Iris pigment epithelial cell (primary cell): ENCODE measurements around the gene KPNA3.

Experiments
- DNase-seq: peaks from one replicate; pipeline ENCODE4 v3.0.0-alpha.2; 2011; ENCODE audit warnings: low read depth

The KPNA3 gene

GRCh38 chr13:49678191-49678914 lies 114.1 kb downstream of the KPNA3 start:
- no peak for DNase-seq

- DNase-seq: no peak
Measured at GRCh38 chr13:49676581-49677298, 115.7 kb downstream of the KPNA3 start.

DNA sequence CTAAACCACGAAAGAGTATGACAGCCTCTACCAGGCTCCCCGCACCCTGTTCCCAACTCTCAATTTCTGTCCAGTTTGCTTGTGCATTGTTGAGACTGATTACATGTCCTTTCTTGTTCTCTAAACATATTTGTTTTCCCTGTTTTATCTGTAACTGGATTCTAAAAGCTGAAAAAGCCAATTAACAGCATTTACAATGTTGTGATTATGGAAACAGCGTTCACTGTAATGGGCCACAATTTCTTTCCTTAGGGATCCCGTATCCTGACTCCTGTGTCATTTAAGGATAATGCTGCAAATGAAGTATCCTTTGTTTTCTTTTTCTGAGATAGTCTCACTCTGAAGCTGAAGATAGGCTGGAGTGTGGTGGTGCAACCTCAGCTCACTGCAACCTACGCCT lies 121.7 kb downstream of the KPNA3 start:
- DNase-seq: no peak

- peak; percentile 62 for DNase-seq
Measured at GRCh38 chr13:49669735-49670309, 122.7 kb downstream of the KPNA3 start.

DNA sequence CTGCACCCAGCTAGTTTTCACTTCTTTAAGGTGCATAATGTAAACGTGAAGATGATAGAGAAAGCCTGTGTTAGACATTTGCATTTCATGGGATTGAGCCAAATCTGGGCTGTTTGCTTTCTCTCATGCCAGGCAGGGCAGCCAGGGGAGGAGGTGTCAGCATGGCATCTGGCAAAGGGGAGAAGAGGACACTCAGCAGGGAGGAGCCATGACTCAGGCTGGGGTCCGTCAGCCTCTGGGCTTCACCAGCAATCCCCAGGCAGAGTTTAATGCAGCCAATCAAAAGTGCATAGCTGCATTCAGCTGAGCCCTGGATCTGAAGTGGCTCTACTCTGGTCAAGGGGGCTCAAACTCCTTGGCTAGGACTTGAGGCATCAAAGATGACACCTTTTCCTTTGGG lies 124.7 kb downstream of the KPNA3 start:
- DNase-seq: peak; percentile 26

GRCh38 chr13:49664606-49665005 lies 127.9 kb downstream of the KPNA3 start:
- no peak for DNase-seq

- DNase-seq: no peak
Measured at GRCh38 chr13:49657241-49657641, 135.2 kb downstream of the KPNA3 start.

GRCh38 chr13:49655906-49656305 lies 136.6 kb downstream of the KPNA3 start:
- peak; percentile 38 for DNase-seq

DNA sequence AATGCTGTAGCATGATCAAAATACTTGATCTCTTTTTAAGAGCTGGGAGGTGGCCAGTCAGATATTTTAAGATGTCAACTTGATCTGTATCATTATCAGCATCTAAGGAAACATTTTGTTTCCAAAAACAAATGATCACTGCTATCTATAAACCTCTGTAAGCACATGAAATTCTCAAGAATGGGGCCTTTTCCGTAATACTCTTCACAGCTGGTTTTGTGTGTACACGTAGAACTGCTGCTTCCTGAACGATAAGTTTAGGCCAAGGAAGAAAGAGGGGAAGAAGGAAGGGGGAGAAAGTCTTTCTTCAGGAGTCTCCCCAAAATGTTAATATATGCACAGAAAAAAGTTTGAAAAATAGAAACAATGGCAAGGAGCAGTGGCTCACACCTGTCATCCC lies 138.5 kb downstream of the KPNA3 start:
- no peak for DNase-seq

DNA sequence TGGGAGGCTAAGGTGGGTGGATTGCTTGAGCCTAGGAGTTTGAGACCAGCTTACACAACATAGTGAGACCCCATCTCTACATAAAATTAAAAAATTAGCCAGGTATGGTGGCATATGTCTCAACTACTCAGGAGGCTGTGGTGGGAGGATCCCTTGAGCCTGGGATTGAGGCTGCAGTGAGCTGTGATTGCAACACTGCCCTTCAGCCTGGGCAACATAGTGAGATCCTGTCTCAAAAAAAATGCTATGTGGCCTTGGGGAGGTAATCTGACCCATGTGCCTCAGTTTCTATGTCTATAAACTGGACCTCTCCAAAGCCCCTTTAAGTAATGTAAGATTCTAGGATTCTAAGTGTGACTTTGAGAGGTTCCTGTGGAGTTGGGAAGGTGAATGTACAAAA lies 139.0 kb downstream of the KPNA3 start:
- DNase-seq: no peak

DNA sequence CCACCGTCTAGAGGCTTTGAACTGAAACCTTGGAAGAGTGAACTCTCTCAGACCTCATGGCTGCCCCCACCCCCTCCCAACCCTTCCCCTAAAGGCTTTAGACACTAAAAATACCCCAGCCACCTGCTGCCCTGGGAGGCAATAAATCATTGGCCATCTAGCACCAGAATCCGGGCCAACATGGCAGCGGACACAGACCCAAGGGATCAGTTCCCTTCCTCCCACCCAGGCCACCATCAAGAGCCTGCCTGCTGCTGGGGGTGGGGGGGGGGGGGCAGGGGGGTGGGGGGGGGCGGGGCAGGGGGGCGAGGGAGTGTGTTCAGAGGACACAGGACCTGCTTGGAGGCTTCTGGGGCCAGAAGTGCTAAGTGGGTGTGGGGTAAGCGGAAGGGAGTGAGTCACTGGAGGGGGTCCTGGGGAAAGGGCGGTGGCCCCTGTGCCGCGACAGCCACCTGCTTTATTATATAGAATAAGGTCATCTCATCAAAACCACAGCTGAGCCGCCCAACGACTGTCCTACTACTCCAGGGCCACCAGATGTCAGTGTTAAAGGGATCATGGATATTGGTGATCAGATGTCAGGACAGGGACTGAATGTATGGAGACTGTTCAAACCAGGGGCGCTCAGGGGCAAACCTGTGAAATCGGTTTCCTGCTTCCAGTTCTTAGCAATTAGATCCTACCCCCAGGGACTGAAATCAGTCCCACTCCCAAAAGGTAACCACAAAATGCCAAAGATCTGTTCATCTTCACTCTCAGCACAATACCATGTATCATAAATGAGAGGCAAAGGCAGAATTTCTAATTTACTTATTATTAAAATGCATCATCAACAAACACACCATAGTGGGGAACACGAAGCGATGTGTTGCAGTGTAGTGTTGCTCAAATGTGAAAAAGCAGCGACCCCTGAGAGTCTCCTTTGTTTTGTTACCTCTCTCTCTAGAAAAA lies 139.9 kb downstream of the KPNA3 start:
- DNase-seq: no peak

DNA sequence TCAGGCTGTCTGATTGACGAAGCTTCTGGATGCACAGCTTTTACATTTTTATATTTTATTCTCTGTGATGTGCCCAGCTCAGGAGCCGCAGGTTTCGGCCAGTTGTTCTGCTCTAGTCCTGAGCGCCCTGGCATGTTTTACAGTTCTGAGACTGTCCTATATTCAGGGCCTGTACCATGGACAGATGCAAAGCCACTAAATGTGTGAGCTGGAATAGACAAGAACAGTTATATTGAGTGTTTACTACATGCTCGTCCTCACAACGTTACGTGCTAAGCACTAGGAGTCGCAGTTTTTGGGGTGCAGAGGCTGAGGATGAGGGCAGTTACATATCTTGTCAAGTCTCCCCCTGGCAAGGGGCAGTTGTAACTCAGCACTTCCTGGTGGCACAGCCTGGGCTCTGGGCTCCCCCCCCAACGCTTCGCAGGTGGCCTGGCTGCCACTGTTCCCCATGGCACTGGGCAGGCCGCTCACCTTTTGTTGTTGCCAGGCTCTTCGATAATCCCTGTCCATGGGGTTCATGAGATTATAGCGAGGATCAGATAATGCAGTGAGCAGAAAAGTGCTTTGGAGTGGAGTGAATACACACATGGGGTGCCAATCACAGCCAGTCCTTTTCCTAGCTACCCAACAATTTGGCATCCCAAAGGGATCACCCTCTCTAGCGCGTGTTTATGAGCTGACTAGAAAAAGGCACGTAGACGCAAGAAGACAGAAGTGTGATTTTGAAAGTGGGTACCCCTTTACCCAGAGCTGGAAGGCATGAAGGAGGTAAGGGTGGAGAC lies 140.7 kb downstream of the KPNA3 start:
- no peak for DNase-seq

DNA sequence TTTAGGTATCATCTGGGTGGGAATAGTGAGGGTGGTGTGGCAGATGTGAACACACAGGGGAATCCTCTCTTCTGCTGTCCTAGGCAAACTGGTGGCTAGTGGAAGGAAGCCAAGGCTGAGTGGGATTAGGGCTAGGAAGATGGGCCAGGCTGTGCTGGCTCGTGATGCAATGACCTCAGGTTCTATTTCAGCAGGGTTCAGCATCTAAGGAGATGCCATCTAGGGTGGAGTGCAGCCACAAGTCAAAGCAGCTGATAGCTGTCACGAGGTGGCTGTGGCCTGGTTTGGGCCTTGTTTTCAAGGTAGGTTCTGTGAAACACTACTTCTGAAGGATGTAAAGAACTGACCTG lies 142.5 kb downstream of the KPNA3 start:
- no peak for DNase-seq
